ENCODE results near the gene GPNMB.

The GPNMB gene

GRCh38 chr7:23207884-23208283 is 38.7 kb upstream of the GPNMB start (continued):
- TF ChIP-seq ZBTB26 (tag by site-specific recombination; optimal IDR thresholded peaks at IDR 0.05): no peak
- TF ChIP-seq ZNF23 (tag by site-specific recombination; IDR thresholded peaks at IDR 0.05; ENCODE audit: borderline replicate concordance): no peak
- no peak for TF ChIP-seq ZNF114 (tag by site-specific recombination; IDR thresholded peaks at IDR 0.05)
- no peak for TF ChIP-seq GLIS2 (tag by site-specific recombination; IDR thresholded peaks at IDR 0.05)
- no peak for TF ChIP-seq ZNF157 (tag by site-specific recombination; IDR thresholded peaks at IDR 0.05)
- TF ChIP-seq ZNF529 (tag by site-specific recombination; IDR thresholded peaks at IDR 0.05; ENCODE audit: insufficient replicate concordance): no peak

- no peak for TF ChIP-seq HOXC10 (CRISPR knock-in tag; IDR thresholded peaks at IDR 0.05)
- no peak for TF ChIP-seq FEZF1 (tag by site-specific recombination; IDR thresholded peaks at IDR 0.05)
- TF ChIP-seq ATF2 (tag by site-specific recombination; IDR thresholded peaks at IDR 0.05; ENCODE audit: low read depth): no peak
- no peak for TF ChIP-seq IKZF3 (tag by site-specific recombination; IDR thresholded peaks at IDR 0.05)
- no peak for TF ChIP-seq RBAK (tag by site-specific recombination; IDR thresholded peaks at IDR 0.05)
- TF ChIP-seq PRDM1 (tag by site-specific recombination; IDR thresholded peaks at IDR 0.05): no peak
- no peak for TF ChIP-seq ZNF146 (tag by site-specific recombination; IDR thresholded peaks at IDR 0.05)
- TF ChIP-seq ZNF423 (tag by site-specific recombination; IDR thresholded peaks at IDR 0.05): no peak
- no peak for TF ChIP-seq ZNF513 (tag by site-specific recombination; IDR thresholded peaks at IDR 0.05)
- no peak for TF ChIP-seq ZNF16 (tag by site-specific recombination; IDR thresholded peaks at IDR 0.05; ENCODE audit: low read depth)
- TF ChIP-seq ZNF621 (tag by site-specific recombination; IDR thresholded peaks at IDR 0.05): no peak
- no peak for TF ChIP-seq ZFHX2 (tag by site-specific recombination; conservative IDR thresholded peaks at IDR 0.05)
- no peak for TF ChIP-seq CTCF (tag by site-specific recombination; IDR thresholded peaks at IDR 0.05)
- TF ChIP-seq ZNF266 (tag by site-specific recombination; IDR thresholded peaks at IDR 0.05; ENCODE audit: low read depth): no peak
- TF ChIP-seq ZNF426 (tag by site-specific recombination; IDR thresholded peaks at IDR 0.05): no peak
- no peak for TF ChIP-seq ZNF571 (tag by site-specific recombination; IDR thresholded peaks at IDR 0.05)
- Histone ChIP-seq H3K27ac (ENCODE audit: extremely low read depth, low read depth, low read length) (no peak overlapping the region), H3K9me3 (ENCODE audit: control insufficient read depth, insufficient read depth, low read depth, low read length) (no peaks in the 10 kb centered on the region), H3K36me3 (ENCODE audit: control insufficient read depth in 2 of 2, insufficient read depth in 1 of 2, low read length in 2 of 2) (no peaks in the 10 kb centered on the region), H3K4me3 (ENCODE audit: low read depth, low read length) (no peak overlapping the region), H3K4me1 (ENCODE audit: control insufficient read depth, insufficient read depth, low read length) (no peaks in the 10 kb centered on the region)
- CTCF ChIA-PET: no interaction called here
- POLR2A ChIA-PET: no interaction called here
Measured at GRCh38 chr7:23208316-23208715, 38.3 kb upstream of the GPNMB start.

Data from HEK293 (cell line).